GM21619 (cell line): ENCODE measurements around the gene CBLC.

ENCODE experiments used
- ATAC-seq: cut with Tn5 transposase; IDR thresholded peaks from one replicate; pipeline ENCODE4 v1.9.1; 2021; ENCODE audit not compliant: unreplicated experiment

CBLC gene

DNA sequence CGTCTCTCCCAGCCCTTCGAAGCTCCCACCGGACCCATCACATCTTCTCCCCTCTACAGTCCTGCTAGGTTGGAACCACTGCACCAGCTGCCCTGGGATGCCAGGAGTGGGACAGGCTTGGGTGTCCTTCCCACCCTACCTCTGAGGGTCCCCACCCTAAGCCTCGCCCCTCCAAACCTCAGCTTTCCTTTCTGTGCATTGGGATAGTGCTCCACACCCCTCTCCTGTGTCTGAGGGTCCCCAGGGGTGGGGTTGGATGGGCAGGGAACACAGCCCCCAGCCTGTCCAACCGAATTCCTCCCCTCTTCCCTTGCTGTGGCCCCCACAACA lies 31.1 kb upstream of the CBLC start:
- no peak for ATAC-seq

DNA sequence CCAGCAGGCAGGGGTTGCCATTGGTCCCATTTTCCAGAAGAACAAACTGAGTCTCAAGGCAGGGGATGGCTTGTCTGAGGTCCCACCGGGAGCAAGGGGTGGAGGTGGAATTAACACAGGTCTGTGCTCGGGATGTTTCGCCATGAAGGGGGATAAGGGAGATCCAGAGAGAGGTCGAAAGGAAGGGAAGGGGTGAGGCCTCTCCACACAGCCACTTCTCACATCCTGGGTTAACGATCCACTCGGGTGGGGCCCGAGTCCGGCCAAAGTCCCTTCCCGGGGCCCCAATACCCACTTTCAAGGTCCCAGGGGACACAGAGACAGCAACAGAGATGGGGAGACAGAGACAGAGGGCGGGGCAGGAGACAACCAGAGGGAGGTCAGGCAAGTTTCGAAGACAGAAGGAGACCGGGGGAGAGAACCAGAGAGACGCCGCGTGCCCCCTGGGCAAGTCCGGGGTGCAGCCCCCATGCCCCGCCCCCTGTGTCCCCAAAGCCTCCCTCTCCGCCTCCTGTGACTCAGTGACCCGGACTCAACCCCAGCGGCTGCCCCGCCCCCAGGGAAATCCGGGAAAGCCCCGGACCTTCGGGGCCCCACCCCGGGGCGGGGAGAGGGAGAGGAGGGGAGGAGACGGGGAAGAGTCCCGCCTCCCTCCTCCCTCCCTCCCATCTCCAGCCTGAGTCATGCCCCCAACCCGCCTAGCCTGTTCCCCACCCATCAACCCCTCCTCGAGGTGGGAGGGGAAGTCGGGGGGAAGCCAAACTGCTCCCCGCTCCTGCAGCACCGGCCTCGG lies 30.5 kb upstream of the CBLC start:
- peak; percentile 34 for ATAC-seq

DNA sequence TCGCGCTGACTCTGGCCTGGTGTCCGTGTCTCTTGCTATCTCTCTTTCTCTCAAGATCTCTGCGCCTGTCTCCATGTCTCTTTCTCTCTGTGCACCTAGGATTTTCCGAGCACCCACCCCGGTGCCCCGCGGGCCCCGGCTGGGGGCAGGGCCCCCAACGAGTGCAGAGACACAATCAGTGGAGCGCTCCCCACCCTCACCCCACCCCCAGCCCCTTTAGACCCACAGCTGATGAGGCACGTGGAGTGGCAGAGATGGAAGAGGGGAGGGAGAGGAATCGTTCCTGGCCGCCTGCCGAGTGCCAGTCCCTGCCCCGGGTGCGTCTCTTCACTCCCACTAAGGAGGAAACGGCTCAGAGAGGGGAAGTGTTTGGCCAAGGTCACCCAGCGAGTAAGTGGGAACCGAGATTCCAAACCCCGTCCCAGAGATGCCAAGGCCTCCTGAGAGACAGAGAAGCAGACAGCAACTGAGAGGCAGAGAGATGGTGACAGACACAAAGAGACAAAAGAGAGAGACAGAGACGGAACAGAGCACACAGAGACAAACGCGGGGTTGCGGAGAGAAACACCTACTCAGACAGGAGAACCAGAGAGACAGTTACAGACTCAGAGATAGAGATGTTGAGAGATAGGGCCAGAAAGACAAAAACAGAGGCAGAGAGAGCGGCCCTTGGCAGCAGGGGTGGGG lies 29.8 kb upstream of the CBLC start:
- ATAC-seq = peak; percentile 1

DNA sequence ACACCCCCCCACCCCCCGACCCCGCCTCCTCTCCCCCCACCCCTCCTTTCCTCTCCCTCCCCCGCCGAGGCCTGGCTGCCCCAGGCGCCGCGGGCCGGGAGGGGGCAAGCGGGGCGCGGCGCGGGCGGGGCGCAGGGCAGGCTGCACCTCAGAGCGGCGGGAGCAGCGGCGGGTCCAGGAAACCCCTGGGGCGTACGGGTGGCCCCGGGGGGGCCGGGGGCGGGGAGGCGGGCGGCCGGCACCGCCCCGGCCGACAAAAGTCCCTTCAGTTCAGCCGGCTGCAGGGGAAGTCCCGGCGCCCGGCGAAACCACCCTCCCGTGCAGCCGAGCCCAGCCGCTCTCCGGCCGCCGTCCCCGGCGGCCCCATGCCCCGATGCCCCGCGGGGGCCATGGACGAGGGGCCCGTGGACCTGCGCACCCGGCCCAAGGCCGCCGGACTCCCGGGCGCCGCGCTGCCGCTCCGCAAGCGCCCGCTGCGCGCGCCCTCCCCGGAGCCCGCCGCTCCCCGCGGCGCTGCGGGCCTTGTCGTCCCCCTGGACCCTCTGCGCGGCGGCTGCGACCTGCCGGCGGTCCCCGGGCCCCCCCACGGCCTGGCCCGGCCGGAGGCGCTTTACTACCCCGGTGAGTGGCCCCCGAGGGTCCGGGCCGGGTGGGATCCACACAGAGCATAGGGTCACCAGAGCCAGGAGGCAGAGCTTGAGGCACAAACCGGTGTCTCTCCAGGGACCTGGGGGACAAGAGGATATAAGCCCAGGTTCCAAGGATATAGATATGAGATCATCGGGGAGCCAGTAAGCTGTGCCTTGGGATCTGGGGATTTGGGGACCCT lies 29.1 kb upstream of the CBLC start, which contains the start of gene BCL3:
BCL3 (plus strand) TSS at position 283 of the 829 bp plus-strand sequence; CDS start at position 366, 83 bp downstream.
- peak; percentile 25 for ATAC-seq

DNA sequence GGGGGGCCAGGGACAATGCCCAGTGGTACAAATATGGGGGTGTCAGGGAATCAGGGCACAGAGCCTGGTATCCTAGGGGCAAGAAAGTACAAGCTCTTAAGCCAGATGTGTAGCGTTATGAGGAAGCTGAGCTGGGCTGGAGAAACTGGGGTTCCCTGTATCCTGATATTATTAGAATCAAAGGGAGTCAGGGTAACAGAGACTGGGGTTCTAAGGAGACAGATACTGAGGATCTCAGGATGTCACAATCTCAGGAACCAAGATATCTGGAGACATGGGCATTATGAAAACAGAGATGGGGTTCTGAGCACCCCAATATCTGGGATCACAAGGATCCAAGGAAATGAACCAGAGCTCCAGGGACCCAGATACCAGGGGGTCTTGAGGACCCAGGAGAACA lies 28.4 kb upstream of the CBLC start:
- no peak for ATAC-seq

DNA sequence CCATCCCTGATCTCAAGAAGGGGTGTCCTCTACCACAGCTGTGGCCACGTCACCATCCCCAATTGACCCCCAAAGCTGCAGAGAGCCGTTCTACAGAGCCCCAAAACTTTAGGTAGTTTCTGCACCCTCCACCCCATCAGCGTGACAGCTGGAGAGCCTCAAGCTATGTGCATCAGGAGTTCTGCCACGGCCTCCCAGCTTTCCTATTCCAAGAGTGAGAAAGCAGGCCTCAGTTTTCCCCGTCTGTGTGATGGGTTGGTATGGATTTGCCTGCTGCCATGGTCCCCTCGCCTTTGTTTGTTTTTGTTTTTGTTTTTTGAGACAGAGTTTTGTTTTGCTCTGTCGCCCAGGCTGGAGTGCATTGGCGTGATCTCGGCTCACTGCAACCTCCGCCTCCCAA lies 27.7 kb upstream of the CBLC start:
- ATAC-seq = no peak

DNA sequence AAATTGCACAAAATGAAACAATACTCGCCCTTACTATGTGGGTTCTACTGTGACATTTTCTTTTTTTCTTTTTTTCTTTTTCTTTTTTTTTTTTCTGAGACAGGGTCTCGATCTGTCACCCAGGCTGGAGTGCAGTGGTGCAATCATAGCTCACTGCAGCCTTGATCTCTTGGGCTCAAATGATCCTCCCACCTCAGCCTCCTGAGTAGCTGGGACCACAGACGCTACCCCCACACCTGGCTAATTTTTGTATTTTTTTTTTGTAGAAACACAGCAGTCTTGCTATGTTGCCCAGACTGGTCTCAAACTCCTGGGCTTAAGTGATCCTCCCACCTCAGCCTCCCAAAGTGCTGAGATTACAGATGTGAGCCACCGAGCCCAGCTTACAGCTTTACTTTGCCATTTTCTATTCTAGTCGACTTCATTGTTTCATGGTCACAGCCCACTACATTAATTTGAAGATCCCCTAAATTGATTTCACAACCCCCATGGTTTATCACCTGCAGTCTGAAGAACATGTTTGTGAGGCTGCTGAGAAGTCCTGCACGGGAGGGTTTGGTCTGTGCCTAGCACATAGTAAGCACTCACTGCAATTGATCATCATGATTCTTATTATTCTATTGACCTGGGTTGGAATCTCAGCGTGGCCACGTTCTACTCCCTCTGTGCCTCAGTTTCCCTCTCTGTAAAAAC lies 25.4 kb upstream of the CBLC start:
- ATAC-seq = no peak

DNA sequence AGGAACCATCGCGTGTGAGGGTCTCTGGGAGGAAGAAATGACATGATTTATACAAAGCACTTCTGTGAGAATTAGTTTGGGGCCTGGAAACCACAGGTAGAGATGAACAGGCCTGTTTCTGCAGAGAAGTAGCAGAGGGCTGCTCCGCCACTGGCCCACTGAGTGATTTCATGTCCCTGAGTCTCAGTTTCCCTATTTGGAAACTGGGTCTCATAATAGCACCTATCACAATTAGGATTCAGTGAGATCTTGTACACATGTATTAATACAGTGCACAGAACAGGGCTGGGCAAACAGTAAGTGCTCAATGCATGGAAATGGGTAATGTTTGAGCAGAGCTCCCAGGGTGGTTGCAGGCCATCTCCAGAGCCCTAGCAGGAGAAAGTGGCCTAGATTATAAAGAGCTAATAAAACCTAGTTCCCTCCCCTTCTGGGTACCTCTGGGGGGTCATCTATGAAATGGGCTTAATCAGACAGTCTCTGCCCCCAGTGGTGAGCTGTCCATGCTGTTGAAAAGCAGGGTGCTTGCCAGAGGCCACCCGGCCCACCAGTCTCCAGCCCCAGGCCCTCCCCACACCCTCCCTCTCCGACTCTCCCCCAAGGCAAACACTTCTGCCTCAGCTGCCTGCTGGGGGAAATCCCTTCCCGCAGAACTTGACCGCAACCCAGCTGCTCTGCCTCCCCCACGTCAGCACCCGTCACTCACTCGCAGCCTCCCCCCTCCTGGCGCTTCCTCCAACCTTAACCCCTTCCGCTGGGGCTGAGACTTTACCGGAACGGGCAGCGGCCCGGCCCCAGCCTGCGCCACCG lies 24.7 kb upstream of the CBLC start:
- ATAC-seq = peak; percentile 57

DNA sequence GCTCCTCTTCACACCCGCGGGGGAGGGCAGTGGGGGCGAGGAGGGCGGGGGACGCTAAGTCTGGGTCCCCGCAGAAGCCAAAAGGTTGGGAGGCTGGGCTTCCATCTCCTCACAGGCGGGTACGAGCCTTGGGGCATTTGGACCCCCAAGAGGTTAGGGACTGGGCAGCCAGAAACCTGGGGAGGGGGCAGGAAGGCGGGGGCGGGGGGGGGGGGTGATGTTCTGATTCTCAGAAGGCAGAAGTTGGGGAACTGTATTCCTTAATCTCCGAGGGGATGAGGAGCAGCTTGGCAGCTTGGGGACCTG lies 24.1 kb upstream of the CBLC start:
- no peak for ATAC-seq

DNA sequence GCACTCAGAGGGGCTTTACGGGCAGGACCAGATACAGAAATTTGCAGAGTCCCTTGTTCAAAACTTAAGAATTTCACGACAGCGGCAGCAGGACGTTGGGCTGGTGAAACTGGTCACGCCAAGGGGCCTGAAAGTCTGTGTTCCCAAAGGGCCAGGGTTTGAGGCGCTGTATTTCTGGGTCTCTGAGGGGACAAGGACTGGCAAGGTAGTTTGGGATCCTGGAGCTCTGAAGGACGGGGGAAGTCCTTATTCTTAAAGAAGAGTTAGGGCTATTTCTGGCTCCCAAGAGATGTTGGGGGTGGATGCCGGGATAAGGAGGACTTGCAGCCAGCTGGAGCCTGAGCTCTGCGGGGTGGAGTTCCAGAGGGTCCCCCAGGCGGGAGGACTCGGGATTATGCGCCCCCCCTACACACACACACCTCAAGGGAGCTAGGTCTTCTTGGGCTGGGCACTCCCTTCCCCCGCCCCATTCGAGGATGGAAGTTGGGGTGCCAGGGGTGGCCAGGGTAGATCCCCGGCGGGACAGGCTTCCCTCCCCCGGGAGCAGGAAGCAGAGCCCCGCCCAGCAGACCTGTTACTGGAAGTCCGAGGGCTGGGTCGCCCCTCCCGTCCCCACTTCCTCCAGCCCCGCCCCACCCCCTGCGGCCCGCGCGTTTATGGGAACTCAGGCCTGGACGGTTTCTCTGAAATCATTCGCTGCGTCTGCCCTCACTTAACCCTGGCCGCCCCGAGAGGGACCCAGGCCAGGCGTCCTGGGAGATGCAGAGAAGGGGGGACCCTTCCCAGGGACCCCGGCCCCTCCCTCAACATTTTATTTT lies 23.5 kb upstream of the CBLC start:
- ATAC-seq = peak; percentile 23

DNA sequence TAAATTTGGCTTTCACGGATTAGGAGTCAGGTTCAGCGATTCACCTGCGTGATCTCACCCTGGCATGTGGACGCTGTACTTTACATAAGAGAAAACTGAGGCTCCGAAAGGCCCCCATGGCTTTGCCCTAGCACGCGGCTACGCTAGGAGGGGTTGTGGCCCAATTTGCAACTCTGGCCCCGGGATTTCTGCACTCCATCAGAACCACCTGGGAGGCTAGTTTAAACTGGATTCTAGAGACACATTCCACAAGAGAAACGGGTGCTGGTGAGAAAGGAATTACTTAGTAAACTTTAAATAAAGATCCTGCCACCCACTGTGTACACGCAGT lies 23.0 kb upstream of the CBLC start:
- no peak for ATAC-seq

DNA sequence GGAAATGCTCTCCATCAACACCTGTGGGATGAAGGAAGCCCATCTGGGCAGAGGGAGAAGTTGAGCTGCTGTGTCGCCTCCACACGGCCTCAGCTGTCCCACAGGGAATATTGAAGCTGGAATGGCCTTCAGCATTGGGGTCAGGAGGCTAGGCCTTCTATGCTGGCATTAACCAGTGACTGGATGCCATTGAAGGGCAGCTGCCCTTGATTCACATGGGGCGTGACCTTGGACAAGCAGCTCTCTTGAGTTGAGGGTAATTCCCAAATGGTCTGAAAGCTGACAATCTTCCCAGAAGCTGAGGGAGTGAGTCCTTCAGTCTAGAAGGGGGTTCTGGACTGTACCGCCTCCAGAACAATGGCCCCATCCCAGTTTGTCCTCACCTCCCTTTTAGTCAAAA lies 22.5 kb upstream of the CBLC start:
- no peak for ATAC-seq

DNA sequence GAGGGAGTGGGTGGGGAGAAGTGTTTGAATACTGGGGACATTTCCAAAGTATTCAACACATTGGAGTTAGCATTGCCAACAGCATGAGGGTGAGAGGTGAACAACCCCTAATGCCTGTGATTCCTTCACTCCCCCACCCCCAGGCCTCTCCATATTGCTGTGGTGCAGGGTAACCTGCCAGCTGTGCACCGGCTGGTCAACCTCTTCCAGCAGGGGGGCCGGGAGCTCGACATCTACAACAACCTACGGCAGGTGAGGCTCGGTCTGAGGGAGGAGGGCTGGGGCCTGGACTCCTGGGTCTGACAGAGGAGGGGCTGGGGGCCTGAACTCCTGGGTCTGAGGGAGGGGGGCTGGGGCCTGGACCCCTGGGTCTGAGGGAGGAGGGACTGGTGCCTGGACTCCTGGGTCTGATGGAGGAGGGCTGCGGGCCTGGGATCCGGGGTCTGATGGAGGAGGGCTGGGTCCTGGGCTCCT lies 21.6 kb upstream of the CBLC start:
- ATAC-seq = no peak

DNA sequence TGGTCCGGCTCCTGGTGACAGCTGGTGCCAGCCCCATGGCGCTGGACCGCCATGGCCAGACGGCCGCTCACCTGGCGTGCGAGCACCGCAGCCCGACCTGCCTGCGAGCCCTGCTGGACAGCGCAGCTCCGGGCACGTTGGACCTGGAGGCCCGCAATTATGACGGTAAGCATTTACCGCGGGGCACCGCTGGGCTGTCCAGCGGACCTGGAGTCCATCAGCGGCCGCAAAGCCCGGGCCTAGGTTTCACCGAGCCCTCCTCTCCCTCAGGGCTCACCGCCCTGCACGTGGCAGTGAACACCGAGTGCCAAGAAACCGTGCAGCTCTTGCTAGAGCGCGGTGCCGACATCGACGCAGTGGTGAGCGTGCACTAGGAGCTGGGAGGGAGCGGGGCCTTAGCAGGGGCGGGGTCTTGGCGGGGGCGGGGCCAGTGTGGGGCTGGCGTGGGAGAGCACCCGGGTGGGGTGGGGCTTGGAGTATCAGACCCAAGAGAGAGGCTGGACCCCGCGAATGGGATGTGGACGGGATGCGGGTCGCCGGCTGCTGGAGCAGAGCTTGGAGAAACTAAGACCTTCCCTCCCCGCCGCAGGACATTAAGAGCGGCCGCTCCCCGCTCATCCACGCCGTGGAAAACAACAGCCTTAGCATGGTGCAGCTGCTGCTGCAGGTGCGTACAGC lies 20.5 kb upstream of the CBLC start:
- no peak for ATAC-seq

DNA sequence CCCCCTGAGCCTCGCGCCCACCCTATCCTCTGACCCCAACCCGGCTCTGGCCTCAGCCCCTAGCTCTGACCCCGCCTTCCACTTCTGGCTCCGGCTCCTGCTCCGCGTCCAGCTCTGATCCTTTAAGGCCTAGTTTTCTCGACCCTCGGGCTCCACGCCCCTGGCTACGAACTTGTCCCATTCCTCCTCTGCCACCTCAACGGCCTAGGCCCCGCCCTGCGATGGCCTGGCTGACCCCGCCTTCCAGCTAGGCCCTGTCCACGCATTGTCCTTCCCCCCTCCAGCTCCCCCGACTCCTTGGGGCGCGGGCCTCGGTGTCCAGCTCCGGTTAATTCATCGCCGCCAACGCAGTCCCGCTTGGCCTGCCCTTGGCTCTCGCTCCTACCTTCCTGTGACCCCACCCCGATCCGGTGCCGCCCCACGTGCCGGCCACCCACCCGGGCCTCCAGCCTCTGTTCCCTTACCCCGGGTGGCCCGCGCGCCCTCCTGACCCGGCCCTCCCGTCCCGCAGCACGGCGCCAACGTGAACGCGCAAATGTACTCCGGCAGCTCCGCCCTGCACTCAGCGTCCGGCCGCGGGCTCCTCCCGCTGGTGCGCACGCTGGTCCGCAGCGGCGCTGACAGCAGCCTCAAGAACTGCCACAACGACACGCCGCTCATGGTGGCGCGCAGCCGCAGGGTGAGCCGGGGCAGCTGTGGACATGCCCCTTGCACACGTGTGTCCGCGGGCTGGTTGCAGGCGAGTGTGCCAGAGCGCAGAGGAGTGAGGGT lies 19.8 kb upstream of the CBLC start:
- ATAC-seq = no peak

DNA sequence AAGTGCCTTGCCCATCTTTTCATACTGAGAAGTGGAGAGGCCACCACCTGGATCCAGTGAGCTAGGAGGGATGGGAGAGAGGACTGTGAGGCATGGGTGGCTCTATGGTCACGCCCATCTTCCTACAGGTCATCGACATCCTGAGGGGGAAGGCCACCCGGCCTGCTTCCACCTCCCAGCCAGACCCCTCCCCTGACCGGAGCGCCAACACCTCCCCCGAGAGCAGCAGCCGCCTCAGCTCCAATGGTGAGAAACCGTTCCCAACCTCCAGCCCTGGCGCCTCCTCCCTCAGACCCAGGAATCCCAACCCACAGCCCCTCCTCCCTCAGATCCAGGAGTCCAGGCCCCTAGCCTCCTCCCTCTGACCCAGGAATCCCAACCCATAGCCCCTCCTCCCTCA lies 19.1 kb upstream of the CBLC start:
- no peak for ATAC-seq

DNA sequence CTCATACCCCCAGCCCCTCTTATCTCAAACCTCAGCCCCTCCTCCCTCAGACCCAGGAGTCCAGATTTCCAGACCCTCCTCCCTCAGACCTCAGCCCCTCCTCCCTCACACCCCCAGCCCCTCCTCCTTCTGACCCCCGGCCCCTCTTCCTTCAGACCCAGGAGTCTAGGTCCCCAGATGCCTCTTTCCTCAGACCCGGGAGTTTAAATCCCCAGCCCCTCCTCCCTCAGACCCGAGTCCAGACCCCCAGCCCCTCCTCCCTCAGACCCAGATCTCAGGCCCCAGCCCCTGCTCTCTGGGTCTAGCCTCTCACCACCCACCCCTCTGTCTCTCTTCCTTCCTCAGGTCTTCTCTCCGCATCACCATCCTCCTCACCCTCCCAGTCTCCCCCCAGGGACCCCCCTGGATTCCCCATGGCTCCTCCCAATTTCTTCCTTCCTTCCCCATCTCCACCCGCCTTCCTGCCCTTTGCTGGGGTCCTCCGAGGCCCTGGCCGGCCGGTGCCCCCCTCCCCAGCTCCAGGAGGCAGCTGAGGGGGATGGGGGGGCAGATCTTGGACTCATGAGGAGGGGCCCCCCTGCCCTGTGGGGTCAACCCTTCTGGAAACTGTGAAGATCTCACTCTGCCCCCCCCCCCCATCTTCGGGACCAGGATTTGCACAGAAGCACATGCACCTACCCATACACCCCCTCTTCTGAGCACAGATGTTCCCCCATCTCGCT lies 18.4 kb upstream of the CBLC start:
- ATAC-seq = no peak

DNA sequence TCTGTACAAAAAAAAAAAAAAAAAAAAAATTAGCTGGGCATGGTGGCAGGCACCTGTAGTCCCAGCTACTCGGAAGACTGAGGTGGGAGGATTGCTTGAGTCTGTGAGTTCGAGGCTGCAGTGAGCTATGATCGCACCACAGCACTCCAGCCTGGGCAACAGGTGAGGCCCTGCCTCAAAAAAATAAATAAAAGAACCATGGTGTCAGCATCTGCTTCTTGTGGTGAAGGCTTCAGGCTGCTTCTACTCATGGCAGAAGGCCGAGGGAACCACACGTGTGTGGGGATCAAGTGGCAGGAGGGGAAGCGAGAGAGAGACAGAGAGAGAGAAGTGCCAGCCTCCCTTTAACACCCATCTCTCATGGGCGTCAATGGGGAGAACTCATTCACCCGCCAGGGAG lies 15.7 kb upstream of the CBLC start:
- ATAC-seq = no peak
